GM12878 (cell line): ENCODE data around the gene PPP1CA. TPM values are rescaled to one million over a fixed set of nuclear protein-coding genes. Genes with fewer than 3 reads are reported as not detected.
A peak's percentile ranks its signal among the peaks of the same experiment; 100 is the strongest.

Source experiments
- ATAC-seq: fragments of 200-7000 bp; cut with Tn5 transposase; 3 replicates; pipeline ENCODE4 v1.9.1; 2020; ENCODE audit warnings: mild to moderate bottlenecking, moderate library complexity
- BruUV-seq: library from RNA; stranded (reverse); fragments of 400-500 nt; replicated peaks from 2 replicates; lab custom pipeline; 2021; lab: Mats Ljungman, UMichigan
- CTCF ChIA-PET: fragments of 300-600 bp; sonication (Branson Sonifier 250); formaldehyde crosslinking; extraction: SDS; loops from one replicate; lab custom pipeline; 2021; ENCODE audit warnings: inconsistent platforms; lab: Yijun Ruan, JAX
- POLR2A ChIA-PET: fragments of 350-600 bp; formaldehyde crosslinking; extraction: SDS; loops from one replicate; lab custom pipeline; 2021; ENCODE audit warnings: inconsistent platforms; lab: Charles Lee
- RAD21 ChIA-PET: fragments of 300-600 bp; sonication (Branson Sonifier 250); formaldehyde crosslinking; loops from one replicate; lab custom pipeline; 2023; ENCODE audit warnings: antibody characterized with exemption; ENCODE audit not compliant: unreplicated experiment; lab: Charles Lee
- SMC1A ChIA-PET: fragments of 300-600 bp; sonication (Branson Sonifier 250); formaldehyde crosslinking; loops from one replicate; lab custom pipeline; 2023; ENCODE audit not compliant: unreplicated experiment, uncharacterized antibody; lab: Charles Lee
- DNase-seq: peaks from one replicate; pipeline ENCODE4 v3.0.0-alpha.2; 2011; ENCODE audit warnings: low read depth, low spot score
- FAIRE-seq: peaks from 3 replicates; lab custom pipeline; 2011; peaks lifted over from hg19 to GRCh38; lab: Jason Lieb, UNC
- H2AFZ ChIP-seq: 2 replicates; pipeline ENCODE4 v1.6.0; 2011; ENCODE audit warnings: low read depth, low read length, control low read depth; ENCODE audit not compliant: control insufficient read depth
- H3K27ac ChIP-seq: 2 replicates; pipeline ENCODE4 v1.5.1; 2011; ENCODE audit warnings: control low read depth; ENCODE audit not compliant: control insufficient read depth, insufficient read depth
- H3K27me3 ChIP-seq, 2 experiments: replicated peaks in 1 of 2; 2 replicates each; pipeline versions ENCODE4 v1.6.0 to v1.6.1; 2011; ENCODE audit warnings: low read length in 1 of 2; ENCODE audit not compliant: control insufficient read depth in 2 of 2, insufficient read depth in 2 of 2
- H3K36me3 ChIP-seq, 2 experiments: 2 replicates each; pipeline ENCODE4 v1.5.1; 2011; ENCODE audit warnings: low read length in 1 of 2; ENCODE audit not compliant: control insufficient read depth in 2 of 2, insufficient read depth in 2 of 2
- H3K4me1 ChIP-seq: 2 replicates; pipeline ENCODE4 v1.6.1; 2011; ENCODE audit warnings: mild to moderate bottlenecking, low read length, moderate library complexity, mixed read lengths; ENCODE audit not compliant: control insufficient read depth, insufficient read depth
- H3K4me2 ChIP-seq: 2 replicates; pipeline ENCODE4 v1.6.0; 2011; ENCODE audit warnings: control low read depth; ENCODE audit not compliant: control insufficient read depth, insufficient read depth
- H3K4me3 ChIP-seq: fragments of 200-600 bp; sonication (generic); 2 replicates; pipeline ENCODE4 v1.5.1; 2016
- H3K79me2 ChIP-seq: 2 replicates; pipeline ENCODE4 v1.6.0; 2011; ENCODE audit warnings: low read length; ENCODE audit not compliant: control insufficient read depth, insufficient read depth
- H3K9ac ChIP-seq: 2 replicates; pipeline ENCODE4 v1.8.0; 2011; ENCODE audit warnings: low read length, control low read depth, mixed read lengths; ENCODE audit not compliant: control insufficient read depth, insufficient read depth
- H3K9me3 ChIP-seq: replicated peaks from 3 replicates; pipeline ENCODE4 v1.5.1; 2011; ENCODE audit warnings: mild to moderate bottlenecking, low read length; ENCODE audit not compliant: control insufficient read depth, insufficient read depth
- H4K20me1 ChIP-seq: 2 replicates; pipeline ENCODE4 v1.6.0; 2011; ENCODE audit not compliant: control insufficient read depth, insufficient read depth
- ASH2L ChIP-seq: fragments of 300-600, 200-600 bp; sonication (generic); IDR thresholded peaks from 2 replicates; pipeline ENCODE4 v1.6.1; 2017; ENCODE audit warnings: low read depth, mild to moderate bottlenecking, borderline replicate concordance
- BRCA1 ChIP-seq: IDR thresholded peaks from 2 replicates; pipeline ENCODE4 v1.6.1; 2011; ENCODE audit warnings: low read depth, low read length, improper control_type of control experiment
- FOXK2 ChIP-seq: fragments of 450-650 bp; IDR thresholded peaks from 2 replicates; pipeline ENCODE4 v1.6.1; 2017; ENCODE audit warnings: mild to moderate bottlenecking, moderate library complexity
- IKZF1 ChIP-seq: fragments of 450-650 bp; conservative IDR thresholded peaks from 2 replicates; pipeline ENCODE4 v1.6.1; 2017; ENCODE audit warnings: antibody characterized with exemption, mild to moderate bottlenecking
- POU2F2 ChIP-seq: IDR thresholded peaks from 3 replicates; pipeline ENCODE4 v1.6.1; 2011; ENCODE audit warnings: low read depth, mild to moderate bottlenecking, low read length, borderline replicate concordance
- RCOR1 ChIP-seq: conservative IDR thresholded peaks from 2 replicates; pipeline ENCODE4 v1.6.1; 2012; ENCODE audit warnings: low read depth, low read length, improper control_type of control experiment
- SKIL ChIP-seq: fragments of 450-650 bp; IDR thresholded peaks from 2 replicates; pipeline ENCODE4 v1.6.1; 2017; ENCODE audit warnings: mild to moderate bottlenecking, low read depth, inconsistent platforms; ENCODE audit not compliant: poor library complexity, severe bottlenecking
- STAT1 ChIP-seq: fragments of 450-650 bp; conservative IDR thresholded peaks from 2 replicates; pipeline ENCODE4 v1.6.1; 2014; ENCODE audit warnings: antibody characterized with exemption, mild to moderate bottlenecking
- STAT3 ChIP-seq: IDR thresholded peaks from 2 replicates; pipeline ENCODE4 v1.6.1; 2011; ENCODE audit warnings: low read depth, low read length, improper control_type of control experiment
- TCF12 ChIP-seq: IDR thresholded peaks from 2 replicates; pipeline ENCODE4 v1.6.1; 2011; ENCODE audit warnings: low read depth, mild to moderate bottlenecking, low read length
- ZNF622 ChIP-seq: fragments of 450-650 bp; IDR thresholded peaks from 2 replicates; pipeline ENCODE4 v1.6.1; 2017; ENCODE audit warnings: mild to moderate bottlenecking, inconsistent platforms
- ZSCAN29 ChIP-seq: fragments of 450-650 bp; IDR thresholded peaks from 2 replicates; pipeline ENCODE4 v1.6.1; 2017; ENCODE audit warnings: mild to moderate bottlenecking, moderate library complexity
- WGBS: methylation state at CpG from one replicate; pipeline ENCODE4 v1.1.6; 2016; ENCODE audit warnings: low lambda C conversion rate; ENCODE audit not compliant: insufficient replicate concordance, insufficient coverage; ENCODE audit errors: missing lambda C conversion rate; 5-methylcytosine and 5-hydroxymethylcytosine counted together
- in situ Hi-C: fragments of 300-500 bp; cut with MboI; formaldehyde crosslinking; loops from 9 replicates; pipeline ENCODE4 v1.14.3; 2018; ENCODE audit warnings: mixed read lengths
- intact Hi-C: fragments of 100-400 bp; cut with micrococcal nuclease; formaldehyde crosslinking; loops from one replicate; pipeline ENCODE4 v1.14.2; 2022; ENCODE audit not compliant: unreplicated experiment
- polyA plus RNA-seq, 11 experiments: library from polyadenylated mRNA; depleted of rRNA in 4 of 11; unstranded in 6 of 11; stranded (reverse) in 5 of 11; fragments of >200 nt; fragmentation: Nextera tagmentation in 4 of 11; fragmentation: Illumina TruSeq in 1 of 11; extraction: Ambion mirVana in 4 of 11; extraction: Trizol in 1 of 11; gene quantifications; 1 replicate in 1 of 11; 2 replicates in 10 of 11; pipeline versions ENCODE4 v1.2.1 to v1.2.3, GENCODE V29; 2011 to 2016; ENCODE audit warnings: inconsistent platforms in 2 of 11, missing spikeins in 2 of 11, low read depth in 1 of 11
- total RNA-seq, 4 experiments: library from RNA; depleted of rRNA in 3 of 4; stranded (reverse); fragments of >200 nt in 3 of 4; fragmentation: Illumina TruSeq in 1 of 4; extraction: Trizol in 1 of 4; gene quantifications; 2 replicates each; pipeline versions ENCODE4 v1.2.1 to v1.2.3, GENCODE V29; 2013 to 2021
- TF ChIP-seq, protein P1 (sequence below): fragments of 450-650 bp; IDR thresholded peaks from 2 replicates; pipeline ENCODE4 v1.6.1; 2016; ENCODE audit warnings: mild to moderate bottlenecking
- TF ChIP-seq, protein P2 (sequence below): fragments of 450-650 bp; formaldehyde crosslinking; IDR thresholded peaks from 2 replicates; pipeline ENCODE4 v1.4.0; 2022; ENCODE audit warnings: mild to moderate bottlenecking, moderate library complexity
- TF ChIP-seq, protein P3 (sequence below): IDR thresholded peaks from 2 replicates; pipeline ENCODE4 v1.6.1; 2012; ENCODE audit warnings: low read depth, low read length, improper control_type of control experiment

PPP1CA gene
- total and polyA plus RNA-seq, 10 of the 15 experiments (the other 5 are each of a cell fraction or from before 2014, with no cell fraction given), result 26.4 to 458 (median 240) TPM

- Histone ChIP-seq H3K27me3 (peaks cover 0 to 3% of the 10 kb centered on the region in 2 experiments; a peak in 2 of 4 replicates), H3K36me3 (no peaks in the 10 kb centered on the region), H3K27ac (no peak overlapping the region), H2AFZ (peak overlapping the region; percentile 35), H3K9me3 (no peaks in the 10 kb centered on the region), H3K4me2 (no peak overlapping the region), H3K4me3 (no peak overlapping the region), H4K20me1 (no peaks in the 10 kb centered on the region), H3K9ac (no peak overlapping the region), H3K79me2 (no peaks in the 10 kb centered on the region), H3K4me1 (peaks cover 19% of the 10 kb centered on the region)
- peak; percentile 95 for FAIRE-seq
- intact Hi-C loops, result loop anchor here (1.0 to 2.0 kb wide), 4 partner anchors 25 to 120 kb away; no protein-coding TSS in a partner anchor
- ChIA-PET POLR2A (interaction anchor here (0.6 to 8.4 kb wide), 13 partner anchors 9 to 517 kb away, joined by 3 to 183 read pairs (median 4); partner anchors contain the start of genes CLCF1, POLD4, PPP1CA and RAD9A), SMC1A (interaction anchor here (0.6 to 21.3 kb wide), 21 partner anchors 8 to 549 kb away, joined by 3 to 646 read pairs (median 4); partner anchors contain the start of genes ANKRD13D, CLCF1, POLD4 and TBC1D10C), CTCF (interaction anchor here (0.5 to 25.5 kb wide), 35 partner anchors 9 to 328 kb away, joined by 3 to 1301 read pairs (median 5); partner anchors contain the start of genes AIP, ANKRD13D, CLCF1 and GRK2), RAD21 (interaction anchor here (0.8 to 15.0 kb wide), 26 partner anchors 9 to 301 kb away, joined by 3 to 525 read pairs (median 6); partner anchors contain the start of genes PITPNM1, POLD4, PPP1CA and RAD9A)
- peak; percentile 93 for ATAC-seq
- no TSS peak for BruUV-seq
- in situ Hi-C loops, result loop anchor here (5.0 kb wide), 1 partner anchor 120 kb away; no protein-coding TSS in a partner anchor
- WGBS, result 41% methylated on average over 16 of the region's 16 CpGs
- no peak for DNase-seq
- no peak for TF ChIP-seq TCF12
- no peak for TF ChIP-seq SKIL
- TF ChIP-seq, protein P1, sequence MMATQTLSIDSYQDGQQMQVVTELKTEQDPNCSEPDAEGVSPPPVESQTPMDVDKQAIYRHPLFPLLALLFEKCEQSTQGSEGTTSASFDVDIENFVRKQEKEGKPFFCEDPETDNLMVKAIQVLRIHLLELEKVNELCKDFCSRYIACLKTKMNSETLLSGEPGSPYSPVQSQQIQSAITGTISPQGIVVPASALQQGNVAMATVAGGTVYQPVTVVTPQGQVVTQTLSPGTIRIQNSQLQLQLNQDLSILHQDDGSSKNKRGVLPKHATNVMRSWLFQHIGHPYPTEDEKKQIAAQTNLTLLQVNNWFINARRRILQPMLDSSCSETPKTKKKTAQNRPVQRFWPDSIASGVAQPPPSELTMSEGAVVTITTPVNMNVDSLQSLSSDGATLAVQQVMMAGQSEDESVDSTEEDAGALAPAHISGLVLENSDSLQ, result no peak
- no peak for TF ChIP-seq STAT3
- no peak for TF ChIP-seq BRCA1
- TF ChIP-seq ZSCAN29, result no peak
- no peak for TF ChIP-seq RCOR1
- peak; percentile 57; the same call in 2 of the 3 replicates for TF ChIP-seq POU2F2
- TF ChIP-seq, protein P2, sequence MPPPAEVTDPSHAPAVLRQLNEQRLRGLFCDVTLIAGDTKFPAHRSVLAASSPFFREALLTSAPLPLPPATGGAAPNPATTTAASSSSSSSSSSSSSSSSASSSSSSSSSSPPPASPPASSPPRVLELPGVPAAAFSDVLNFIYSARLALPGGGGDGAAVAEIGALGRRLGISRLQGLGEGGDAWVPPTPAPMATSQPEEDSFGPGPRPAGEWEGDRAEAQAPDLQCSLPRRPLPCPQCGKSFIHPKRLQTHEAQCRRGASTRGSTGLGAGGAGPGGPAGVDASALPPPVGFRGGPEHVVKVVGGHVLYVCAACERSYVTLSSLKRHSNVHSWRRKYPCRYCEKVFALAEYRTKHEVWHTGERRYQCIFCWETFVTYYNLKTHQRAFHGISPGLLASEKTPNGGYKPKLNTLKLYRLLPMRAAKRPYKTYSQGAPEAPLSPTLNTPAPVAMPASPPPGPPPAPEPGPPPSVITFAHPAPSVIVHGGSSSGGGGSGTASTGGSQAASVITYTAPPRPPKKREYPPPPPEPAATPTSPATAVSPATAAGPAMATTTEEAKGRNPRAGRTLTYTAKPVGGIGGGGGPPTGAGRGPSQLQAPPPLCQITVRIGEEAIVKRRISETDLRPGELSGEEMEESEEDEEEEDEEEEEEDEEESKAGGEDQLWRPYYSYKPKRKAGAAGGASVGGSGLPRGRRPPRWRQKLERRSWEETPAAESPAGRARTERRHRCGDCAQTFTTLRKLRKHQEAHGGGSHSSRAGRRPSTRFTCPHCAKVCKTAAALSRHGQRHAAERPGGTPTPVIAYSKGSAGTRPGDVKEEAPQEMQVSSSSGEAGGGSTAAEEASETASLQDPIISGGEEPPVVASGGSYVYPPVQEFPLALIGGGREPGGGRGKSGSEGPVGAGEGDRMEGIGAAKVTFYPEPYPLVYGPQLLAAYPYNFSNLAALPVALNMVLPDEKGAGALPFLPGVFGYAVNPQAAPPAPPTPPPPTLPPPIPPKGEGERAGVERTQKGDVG (CRISPR knock-in tag), result no peak
- TF ChIP-seq IKZF1, result peak; percentile 33
- TF ChIP-seq ZNF622, result no peak
- TF ChIP-seq, protein P3, sequence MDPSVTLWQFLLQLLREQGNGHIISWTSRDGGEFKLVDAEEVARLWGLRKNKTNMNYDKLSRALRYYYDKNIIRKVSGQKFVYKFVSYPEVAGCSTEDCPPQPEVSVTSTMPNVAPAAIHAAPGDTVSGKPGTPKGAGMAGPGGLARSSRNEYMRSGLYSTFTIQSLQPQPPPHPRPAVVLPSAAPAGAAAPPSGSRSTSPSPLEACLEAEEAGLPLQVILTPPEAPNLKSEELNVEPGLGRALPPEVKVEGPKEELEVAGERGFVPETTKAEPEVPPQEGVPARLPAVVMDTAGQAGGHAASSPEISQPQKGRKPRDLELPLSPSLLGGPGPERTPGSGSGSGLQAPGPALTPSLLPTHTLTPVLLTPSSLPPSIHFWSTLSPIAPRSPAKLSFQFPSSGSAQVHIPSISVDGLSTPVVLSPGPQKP, result no peak
- no peak for TF ChIP-seq FOXK2
- TF ChIP-seq STAT1, result no peak
- no peak for TF ChIP-seq ASH2L
Measured at GRCh38 chr11:67382276-67383136, 19.2 kb downstream of the PPP1CA start.
